Measurements from ENCODE around the gene DDX25. TPM values are rescaled to one million over a fixed set of nuclear protein-coding genes. Genes with fewer than 3 reads are reported as not detected.

The DDX25 gene
- total and polyA plus RNA-seq, 10 of the 15 experiments (the other 5 are each of a cell fraction or from before 2014, with no cell fraction given), result 0.05 TPM; not detected in 9

GRCh38 chr11:125976156-125976555, 71.8 kb downstream of the DDX25 start:
- FAIRE-seq, result no peak

More at GRCh38 chr11:125976156-125976555, 71.8 kb downstream of the DDX25 start:
- H3K4me1 ChIP-seq (ENCODE audit: control insufficient read depth, insufficient read depth, low read length), result no peaks in the 10 kb centered on the region
- no peak overlapping the region for H2AFZ ChIP-seq (ENCODE audit: control insufficient read depth, low read depth, low read length)
- ChIA-PET POLR2A (interaction anchor here (0.9 kb wide), 1 partner anchor 64 kb away, joined by 4 read pairs; no protein-coding TSS in a partner anchor), CTCF (interaction anchor here (0.9 to 2.4 kb wide), 2 partner anchors 33 to 217 kb away, joined by 3 to 7 read pairs; no protein-coding TSS in a partner anchor), SMC1A (ENCODE audit: uncharacterized antibody, unreplicated experiment) (interaction anchor here (0.8 to 1.9 kb wide), 3 partner anchors 14 to 63 kb away, joined by 3 to 5 read pairs (median 3); no protein-coding TSS in a partner anchor), RAD21 (ENCODE audit: unreplicated experiment) (no interaction called here)
- TF ChIP-seq, protein P1, sequence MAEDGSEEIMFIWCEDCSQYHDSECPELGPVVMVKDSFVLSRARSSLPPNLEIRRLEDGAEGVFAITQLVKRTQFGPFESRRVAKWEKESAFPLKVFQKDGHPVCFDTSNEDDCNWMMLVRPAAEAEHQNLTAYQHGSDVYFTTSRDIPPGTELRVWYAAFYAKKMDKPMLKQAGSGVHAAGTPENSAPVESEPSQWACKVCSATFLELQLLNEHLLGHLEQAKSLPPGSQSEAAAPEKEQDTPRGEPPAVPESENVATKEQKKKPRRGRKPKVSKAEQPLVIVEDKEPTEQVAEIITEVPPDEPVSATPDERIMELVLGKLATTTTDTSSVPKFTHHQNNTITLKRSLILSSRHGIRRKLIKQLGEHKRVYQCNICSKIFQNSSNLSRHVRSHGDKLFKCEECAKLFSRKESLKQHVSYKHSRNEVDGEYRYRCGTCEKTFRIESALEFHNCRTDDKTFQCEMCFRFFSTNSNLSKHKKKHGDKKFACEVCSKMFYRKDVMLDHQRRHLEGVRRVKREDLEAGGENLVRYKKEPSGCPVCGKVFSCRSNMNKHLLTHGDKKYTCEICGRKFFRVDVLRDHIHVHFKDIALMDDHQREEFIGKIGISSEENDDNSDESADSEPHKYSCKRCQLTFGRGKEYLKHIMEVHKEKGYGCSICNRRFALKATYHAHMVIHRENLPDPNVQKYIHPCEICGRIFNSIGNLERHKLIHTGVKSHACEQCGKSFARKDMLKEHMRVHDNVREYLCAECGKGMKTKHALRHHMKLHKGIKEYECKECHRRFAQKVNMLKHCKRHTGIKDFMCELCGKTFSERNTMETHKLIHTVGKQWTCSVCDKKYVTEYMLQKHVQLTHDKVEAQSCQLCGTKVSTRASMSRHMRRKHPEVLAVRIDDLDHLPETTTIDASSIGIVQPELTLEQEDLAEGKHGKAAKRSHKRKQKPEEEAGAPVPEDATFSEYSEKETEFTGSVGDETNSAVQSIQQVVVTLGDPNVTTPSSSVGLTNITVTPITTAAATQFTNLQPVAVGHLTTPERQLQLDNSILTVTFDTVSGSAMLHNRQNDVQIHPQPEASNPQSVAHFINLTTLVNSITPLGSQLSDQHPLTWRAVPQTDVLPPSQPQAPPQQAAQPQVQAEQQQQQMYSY (CRISPR knock-in tag; IDR thresholded peaks at IDR 0.05), result no peak
- no peak for TF ChIP-seq ZNF217 (IDR thresholded peaks at IDR 0.05)
- DNase-seq (ENCODE audit: low read depth, low spot score), result no peak
- H3K9ac ChIP-seq (ENCODE audit: control insufficient read depth, insufficient read depth, low read length), result no peak overlapping the region
- intact Hi-C loops (cut with micrococcal nuclease; ENCODE audit: unreplicated experiment), result no loop called here
- H3K27me3 ChIP-seq (replicated peaks in 1 of 2; ENCODE audit: control insufficient read depth in 2 of 2, insufficient read depth in 2 of 2, low read length in 1 of 2), result no peaks in the 10 kb centered on the region; a peak in 1 of 4 replicates
- no TSS peak for BruUV-seq (replicated peaks)
- H3K9me3 ChIP-seq (replicated peaks; ENCODE audit: control insufficient read depth, insufficient read depth, low read length), result no peaks in the 10 kb centered on the region
- no peak overlapping the region for H3K27ac ChIP-seq (ENCODE audit: control insufficient read depth, insufficient read depth)
- no peak for ATAC-seq
- H4K20me1 ChIP-seq (ENCODE audit: control insufficient read depth, insufficient read depth), result no peaks in the 10 kb centered on the region
- H3K4me3 ChIP-seq, result no peak overlapping the region
- in situ Hi-C loops (cut with MboI), result no loop called here
- H3K4me2 ChIP-seq (ENCODE audit: control insufficient read depth, insufficient read depth), result no peak overlapping the region
- H3K79me2 ChIP-seq (ENCODE audit: control insufficient read depth, insufficient read depth, low read length), result no peaks in the 10 kb centered on the region
- no peaks in the 10 kb centered on the region for H3K36me3 ChIP-seq (ENCODE audit: control insufficient read depth in 2 of 2, insufficient read depth in 2 of 2, low read length in 1 of 2)

All from GM12878 (cell line).